IPS-18a (cell line): ENCODE results near the gene TOB1.

ENCODE experiments used
- H3K27ac ChIP-seq: one replicate; pipeline ENCODE4 v1.5.1; 2013; ENCODE audit warnings: low read length
- H3K27me3 ChIP-seq: one replicate; pipeline ENCODE4 v1.6.1; 2013; ENCODE audit warnings: mild to moderate bottlenecking, low read length; ENCODE audit not compliant: control insufficient read depth, insufficient read depth
- H3K36me3 ChIP-seq: one replicate; pipeline ENCODE4 v1.6.1; 2013; ENCODE audit warnings: low read depth, low read length; ENCODE audit not compliant: control insufficient read depth
- H3K4me1 ChIP-seq: one replicate; pipeline ENCODE4 v1.6.1; 2013; ENCODE audit warnings: low read depth, low read length; ENCODE audit not compliant: control insufficient read depth
- H3K4me3 ChIP-seq: one replicate; pipeline ENCODE4 v1.5.1; 2013; ENCODE audit warnings: low read length
- H3K9ac ChIP-seq: one replicate; pipeline ENCODE4 v1.6.1; 2013; ENCODE audit warnings: mild to moderate bottlenecking, low read length, moderate library complexity
- H3K9me3 ChIP-seq: one replicate; pipeline ENCODE4 v1.6.1; 2013; ENCODE audit warnings: low read depth, low read length; ENCODE audit not compliant: control insufficient read depth

The TOB1 gene

DNA sequence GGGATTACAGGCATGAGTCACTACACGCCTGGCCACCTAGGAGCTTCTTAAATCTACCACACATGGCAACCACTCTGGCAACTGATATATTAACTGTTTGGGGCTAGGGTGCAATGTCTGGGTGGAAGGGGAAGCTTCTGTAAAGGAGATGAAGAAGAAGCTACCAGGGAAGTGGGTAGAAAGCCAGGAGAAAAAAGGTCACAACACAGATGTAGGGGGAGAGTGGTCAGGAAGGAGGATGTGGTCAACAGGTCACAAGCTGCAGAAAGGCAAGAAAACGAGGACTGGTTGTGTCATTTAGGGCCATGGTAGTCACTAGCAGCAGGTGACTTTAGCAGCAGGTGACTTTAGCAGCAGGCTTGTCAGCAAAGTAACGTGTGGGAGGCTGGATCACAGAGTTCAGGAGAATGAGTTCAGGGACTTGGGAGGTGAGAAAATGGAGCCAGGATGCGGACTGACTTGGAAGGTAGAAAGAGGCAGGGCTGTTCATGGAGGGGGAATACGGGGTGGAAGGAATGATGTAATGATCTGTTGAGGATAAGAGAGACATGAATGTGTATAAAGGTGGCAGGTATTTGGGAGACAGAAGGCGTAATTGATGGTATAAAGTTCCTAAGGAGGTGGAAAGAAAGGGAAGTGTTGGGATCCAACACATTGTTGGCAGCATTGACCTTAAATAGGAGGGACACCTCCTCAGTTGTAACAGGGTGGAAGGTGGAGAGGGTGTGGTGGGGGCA is 47.1 kb downstream of the TOB1 start:
- no peaks in the 10 kb centered on the region for H3K36me3 ChIP-seq
- no peak overlapping the region for H3K27ac ChIP-seq
- H3K9ac ChIP-seq: no peak overlapping the region
- no peak overlapping the region for H3K4me3 ChIP-seq
- H3K4me1 ChIP-seq: peaks cover 4% of the 10 kb centered on the region
- no peaks in the 10 kb centered on the region for H3K27me3 ChIP-seq
- no peaks in the 10 kb centered on the region for H3K9me3 ChIP-seq

GRCh38 chr17:50818261-50818660 is 47.9 kb downstream of the TOB1 start:
- H3K27ac ChIP-seq: no peak overlapping the region
- no peaks in the 10 kb centered on the region for H3K27me3 ChIP-seq
- no peak overlapping the region for H3K4me3 ChIP-seq
- no peaks in the 10 kb centered on the region for H3K9me3 ChIP-seq
- peaks cover 4% of the 10 kb centered on the region for H3K4me1 ChIP-seq
- H3K9ac ChIP-seq: no peak overlapping the region
- H3K36me3 ChIP-seq: no peaks in the 10 kb centered on the region

DNA sequence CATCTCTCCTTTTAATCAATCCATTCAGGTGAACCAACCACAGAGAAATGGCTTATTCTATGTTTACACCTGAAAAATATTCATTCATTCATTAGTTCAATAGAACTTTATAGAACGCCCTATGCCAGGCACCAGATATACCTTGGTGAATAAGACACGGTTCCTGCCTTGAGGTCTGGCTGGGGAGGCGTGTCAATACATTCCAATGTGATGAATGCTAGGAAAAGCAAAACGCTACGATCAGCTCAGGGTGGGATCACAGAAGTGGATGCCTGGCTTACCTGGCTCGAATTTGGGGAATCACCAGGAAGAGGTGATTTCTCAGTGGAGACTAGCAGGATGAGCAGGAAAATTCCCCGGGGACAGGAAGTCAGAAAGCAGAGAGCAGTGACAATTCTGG is 48.3 kb downstream of the TOB1 start:
- no peaks in the 10 kb centered on the region for H3K27me3 ChIP-seq
- H3K27ac ChIP-seq: no peak overlapping the region
- no peaks in the 10 kb centered on the region for H3K9me3 ChIP-seq
- H3K9ac ChIP-seq: no peak overlapping the region
- peaks cover 4% of the 10 kb centered on the region for H3K4me1 ChIP-seq
- no peaks in the 10 kb centered on the region for H3K36me3 ChIP-seq
- no peak overlapping the region for H3K4me3 ChIP-seq

DNA sequence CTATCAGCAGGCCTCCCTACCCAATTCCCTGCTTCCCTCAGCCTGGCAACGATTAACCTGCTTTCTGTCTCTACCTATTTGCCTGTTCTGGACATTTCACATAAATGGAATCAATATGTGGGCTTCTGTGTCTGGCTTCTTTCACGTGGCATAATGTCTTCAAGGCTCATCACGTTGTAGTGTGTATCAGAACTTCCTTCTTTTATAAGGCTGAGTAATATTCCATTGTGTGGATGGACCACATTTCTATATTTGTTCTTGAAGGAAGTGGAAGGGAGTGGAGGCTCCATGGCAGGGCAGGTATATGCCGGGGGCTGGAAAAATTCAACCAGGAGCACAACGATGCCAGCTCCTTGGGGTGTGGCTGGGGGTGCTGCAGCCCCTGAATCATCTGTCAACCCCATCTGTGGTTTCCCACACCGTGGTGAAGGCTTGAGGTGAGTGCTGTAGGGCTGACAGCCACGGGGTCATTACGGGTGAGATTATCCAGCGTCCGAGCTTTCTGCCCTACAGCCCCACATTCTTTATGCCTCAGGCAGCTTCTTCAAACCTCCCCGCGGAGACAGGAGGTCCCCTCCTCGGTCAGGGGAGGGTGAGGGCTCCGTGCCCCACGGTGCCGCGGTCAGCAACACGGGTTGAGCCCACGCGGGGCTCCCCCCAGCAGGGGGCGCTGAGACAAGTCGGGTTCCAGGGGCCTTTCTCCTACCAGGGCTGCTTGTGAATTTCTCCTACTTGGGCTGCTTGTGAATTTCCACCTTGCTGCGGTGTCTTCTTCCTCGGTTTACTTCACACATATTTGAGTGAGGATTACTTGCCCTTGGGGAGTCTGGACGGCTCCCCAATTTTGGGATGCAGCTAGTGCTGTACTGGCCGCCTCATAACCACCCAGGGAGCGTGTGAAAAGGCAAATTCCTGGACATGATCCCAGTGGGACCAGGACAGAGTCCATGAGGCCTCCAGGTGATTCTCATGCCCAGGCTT is 49.1 kb downstream of the TOB1 start:
- H3K36me3 ChIP-seq: no peaks in the 10 kb centered on the region
- no peak overlapping the region for H3K9ac ChIP-seq
- no peak overlapping the region for H3K4me3 ChIP-seq
- peaks cover 4% of the 10 kb centered on the region for H3K4me1 ChIP-seq
- no peaks in the 10 kb centered on the region for H3K9me3 ChIP-seq
- no peaks in the 10 kb centered on the region for H3K27me3 ChIP-seq
- no peak overlapping the region for H3K27ac ChIP-seq

- Histone ChIP-seq H3K9ac (no peak overlapping the region), H3K27ac (no peak overlapping the region), H3K9me3 (no peaks in the 10 kb centered on the region), H3K4me1 (peaks cover 4% of the 10 kb centered on the region), H3K36me3 (no peaks in the 10 kb centered on the region), H3K4me3 (no peak overlapping the region), H3K27me3 (no peaks in the 10 kb centered on the region)
These were observed 49.9 kb downstream of the TOB1 start for GRCh38 chr17:50816271-50816670.

- no peaks in the 10 kb centered on the region for H3K36me3 ChIP-seq
- H3K27me3 ChIP-seq: no peaks in the 10 kb centered on the region
- H3K4me1 ChIP-seq: peaks cover 4% of the 10 kb centered on the region
- H3K9me3 ChIP-seq: no peaks in the 10 kb centered on the region
- no peak overlapping the region for H3K9ac ChIP-seq
- H3K4me3 ChIP-seq: no peak overlapping the region
- H3K27ac ChIP-seq: no peak overlapping the region
These were observed 50.8 kb downstream of the TOB1 start for GRCh38 chr17:50815400-50815799.

DNA sequence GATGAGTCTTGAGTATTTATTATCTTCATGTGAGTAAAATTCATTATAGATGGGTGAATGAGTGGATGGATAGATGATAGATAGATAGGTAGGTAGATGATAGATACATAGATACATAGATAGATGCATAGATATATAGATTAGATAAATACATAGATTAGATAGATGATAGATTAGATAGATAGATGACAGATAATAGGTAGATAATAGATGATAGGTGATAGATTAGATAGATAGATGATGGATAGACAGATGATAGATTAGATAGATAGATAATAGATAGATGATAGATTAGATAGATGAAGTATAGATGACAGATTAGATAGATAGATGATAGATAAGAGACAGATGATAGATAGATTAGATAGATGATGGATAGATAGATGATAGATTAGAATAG is 52.6 kb downstream of the TOB1 start:
- Histone ChIP-seq H3K36me3 (no peaks in the 10 kb centered on the region), H3K9me3 (no peaks in the 10 kb centered on the region), H3K4me1 (peaks cover 4% of the 10 kb centered on the region), H3K27ac (no peak overlapping the region), H3K4me3 (no peak overlapping the region), H3K9ac (no peak overlapping the region), H3K27me3 (no peaks in the 10 kb centered on the region)
